Measurements from ENCODE around the gene CASP1.

The CASP1 gene

GRCh38 chr11:105033781-105034180 is 1.2 kb downstream of the CASP1 start:
- no peaks in the 10 kb centered on the region for H3K9me3 ChIP-seq (ENCODE audit: control insufficient read depth, insufficient read depth, low read depth, low read length)
- no peaks in the 10 kb centered on the region for H3K36me3 ChIP-seq (ENCODE audit: control insufficient read depth in 2 of 2, insufficient read depth in 1 of 2, low read length in 2 of 2)
- TF ChIP-seq ZBTB49 (tag by site-specific recombination; IDR thresholded peaks at IDR 0.05; ENCODE audit: low read depth) = no peak
- TF ChIP-seq ZNF544 (tag by site-specific recombination; IDR thresholded peaks at IDR 0.05) = no peak
- TF ChIP-seq ZNF248 (tag by site-specific recombination; IDR thresholded peaks at IDR 0.05) = no peak
- TF ChIP-seq ZNF768 (tag by site-specific recombination; IDR thresholded peaks at IDR 0.05) = no peak
- TF ChIP-seq ZNF426 (tag by site-specific recombination; IDR thresholded peaks at IDR 0.05) = no peak
- no peak for TF ChIP-seq ZNF157 (tag by site-specific recombination; IDR thresholded peaks at IDR 0.05)
- no peak for TF ChIP-seq ZNF132 (tag by site-specific recombination; IDR thresholded peaks at IDR 0.05; ENCODE audit: borderline replicate concordance)
- no peak for TF ChIP-seq BCL11A (tag by site-specific recombination; IDR thresholded peaks at IDR 0.05; ENCODE audit: low read depth)
- no peak for TF ChIP-seq SCRT2 (tag by site-specific recombination; IDR thresholded peaks at IDR 0.05)
- no peak for TF ChIP-seq ZNF549 (tag by site-specific recombination; IDR thresholded peaks at IDR 0.05)
- TF ChIP-seq PRDM2 (tag by site-specific recombination; IDR thresholded peaks at IDR 0.05; ENCODE audit: borderline replicate concordance) = no peak
- TF ChIP-seq KLF1 (tag by site-specific recombination; IDR thresholded peaks at IDR 0.05) = no peak
- no peak for TF ChIP-seq YY1 (tag by site-specific recombination; IDR thresholded peaks at IDR 0.05)
- H3K4me1 ChIP-seq (ENCODE audit: control insufficient read depth, insufficient read depth, low read length) = no peaks in the 10 kb centered on the region
- ChIA-PET CTCF (no interaction called here), POLR2A (no interaction called here)
- no peak overlapping the region for H3K4me3 ChIP-seq (ENCODE audit: low read depth, low read length)
- no peak overlapping the region for H3K27ac ChIP-seq (ENCODE audit: extremely low read depth, low read depth, low read length)

GRCh38 chr11:105033343-105033742 is 1.6 kb downstream of the CASP1 start:
- Histone ChIP-seq H3K4me1 (ENCODE audit: control insufficient read depth, insufficient read depth, low read length) (no peaks in the 10 kb centered on the region), H3K9me3 (ENCODE audit: control insufficient read depth, insufficient read depth, low read depth, low read length) (no peaks in the 10 kb centered on the region), H3K36me3 (ENCODE audit: control insufficient read depth in 2 of 2, insufficient read depth in 1 of 2, low read length in 2 of 2) (no peaks in the 10 kb centered on the region), H3K4me3 (ENCODE audit: low read depth, low read length) (no peak overlapping the region), H3K27ac (ENCODE audit: extremely low read depth, low read depth, low read length) (no peak overlapping the region)
- ChIA-PET POLR2A (no interaction called here), CTCF (no interaction called here)
- TF ChIP-seq PATZ1 (tag by site-specific recombination; IDR thresholded peaks at IDR 0.05) (no peak), ZNF843 (tag by site-specific recombination; IDR thresholded peaks at IDR 0.05) (no peak), SP3 (tag by site-specific recombination; IDR thresholded peaks at IDR 0.05) (no peak), ZFP41 (tag by site-specific recombination; IDR thresholded peaks at IDR 0.05; ENCODE audit: borderline replicate concordance) (no peak), SP2 (tag by site-specific recombination; IDR thresholded peaks at IDR 0.05) (no peak), ZNF248 (tag by site-specific recombination; IDR thresholded peaks at IDR 0.05) (no peak)

All from HEK293 (cell line).